Gastroesophageal sphincter (tissue), 4 donors: ENCODE measurements around the gene GALNT9. TPM values are rescaled to one million over a fixed set of nuclear protein-coding genes. Genes with fewer than 3 reads are reported as not detected.

Source experiments
- ATAC-seq: fragments of 150-250 bp; one replicate; pipeline ENCODE4 v1.9.1; 2016; ENCODE audit warnings: mild to moderate bottlenecking, moderate library complexity
- H3K27ac ChIP-seq, 4 donors: fragments of 200-600 bp; sonication (generic) in 3 of 4; 1 replicate in 3 of 4; 2 replicates in 1 of 4; pipeline ENCODE4 v1.5.1; 2016 to 2019
- H3K27me3 ChIP-seq: fragments of 200-600 bp; sonication (generic); one replicate; pipeline ENCODE4 v1.5.1; 2019
- H3K36me3 ChIP-seq, 2 donors: fragments of 200-600 bp; sonication (generic); one replicate each; pipeline ENCODE4 v1.5.1; 2019; ENCODE audit warnings: control low read depth in 1 of 2
- H3K4me1 ChIP-seq, 3 donors: fragments of 200-600 bp; sonication (generic); 1 replicate in 2 of 3; 2 replicates in 1 of 3; pipeline ENCODE4 v1.5.1; 2016 to 2019; ENCODE audit warnings: control low read depth in 2 of 3
- H3K4me3 ChIP-seq, 2 donors: fragments of 200-600 bp; sonication (generic); one replicate each; pipeline ENCODE4 v1.5.1; 2019; ENCODE audit warnings: mild to moderate bottlenecking in 1 of 2, moderate library complexity in 1 of 2
- H3K9me3 ChIP-seq, 3 donors: fragments of 200-600 bp; sonication (generic); one replicate each; pipeline ENCODE4 v1.5.1; 2017 to 2019; ENCODE audit warnings: control low read depth in 2 of 3
- CTCF ChIP-seq, 4 experiments: fragments of 200-600 bp in 2 of 4; fragments of 450-650 bp in 2 of 4; sonication (generic) in 1 of 4; IDR thresholded peaks; one replicate each; pipeline ENCODE4 v1.5.1; 2017 to 2019; ENCODE audit warnings: antibody characterized with exemption in 4 of 4, mild to moderate bottlenecking in 2 of 4, moderate library complexity in 2 of 4
- EP300 ChIP-seq: sonication (generic); formaldehyde crosslinking; IDR thresholded peaks from one replicate; pipeline ENCODE4 v1.6.1; 2017; ENCODE audit warnings: antibody characterized with exemption, mild to moderate bottlenecking
- POLR2A ChIP-seq, 2 donors: fragments of 450-650 bp; IDR thresholded peaks; one replicate each; pipeline ENCODE4 v1.6.1; 2017; ENCODE audit warnings: antibody characterized with exemption in 2 of 2, mild to moderate bottlenecking in 2 of 2, moderate library complexity in 1 of 2
- POLR2AphosphoS5 ChIP-seq: sonication (generic); formaldehyde crosslinking; IDR thresholded peaks from one replicate; pipeline ENCODE4 v1.6.1; 2017; ENCODE audit warnings: antibody characterized with exemption
- whole genome bisulfite sequencing, 2 donors: methylation state at CpG; one replicate each; pipeline ENCODE4 v1.1.5; 2018; ENCODE audit warnings: low coverage in 1 of 2; 5-methylcytosine and 5-hydroxymethylcytosine counted together
- total RNA-seq, 4 donors: library from RNA; depleted of rRNA; stranded (reverse); fragments of >200 nt; gene quantifications; one replicate each; pipeline ENCODE4 v1.1.0, GENCODE V29; 2016

Gene GALNT9
- total RNA-seq, 4 donors from 2014 or later = 2.0 TPM; not detected in 3

DNA sequence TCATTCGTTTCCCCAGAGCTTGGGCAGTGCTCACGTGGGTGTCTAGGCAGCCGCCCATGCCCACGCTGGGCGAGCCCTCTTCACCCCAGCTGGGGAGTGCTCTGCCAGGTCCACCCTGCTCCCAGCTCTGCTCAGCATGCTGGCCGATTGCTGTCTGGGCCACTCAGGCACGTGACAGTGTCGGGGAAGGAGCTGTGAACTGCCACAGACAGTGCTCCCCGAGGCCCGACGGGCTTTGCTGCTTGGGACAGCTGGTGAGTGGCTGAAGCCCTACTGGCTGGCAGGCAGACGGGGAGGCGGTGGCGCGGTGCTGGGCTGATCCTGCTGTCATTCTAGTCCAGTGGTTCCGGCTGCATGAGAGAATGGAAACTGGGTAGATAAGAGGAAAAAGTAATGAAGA, 169.4 kb downstream of the GALNT9 start:
- no peaks in the 10 kb centered on the region for H3K9me3 ChIP-seq
- H3K36me3 ChIP-seq = peaks cover 0 to 27% of the 10 kb centered on the region in 2 donors
- H3K4me3 ChIP-seq = no peak overlapping the region
- H3K27me3 ChIP-seq = peaks cover 39% of the 10 kb centered on the region
- no peak overlapping the region for H3K27ac ChIP-seq
- peaks cover 0 to 19% (median 8%) of the 10 kb centered on the region in 3 donors for H3K4me1 ChIP-seq
- ATAC-seq = no peak
- TF ChIP-seq POLR2A (IDR thresholded peaks at IDR 0.05) = no peak
- WGBS, 2 donors = 53% methylated on average over 3 of the region's 16 CpGs; no CpG with 5 or more reads in 1 of the 2 donors

GRCh38 chr12:132159555-132160003, 169.8 kb downstream of the GALNT9 start:
- TF ChIP-seq POLR2AphosphoS5 = no peak
- no peak for TF ChIP-seq CTCF (IDR thresholded peaks at IDR 0.05)
- TF ChIP-seq POLR2A (IDR thresholded peaks at IDR 0.05) = no peak
- no peak for TF ChIP-seq EP300
- H3K4me1 ChIP-seq = peaks cover 0 to 19% (median 8%) of the 10 kb centered on the region in 3 donors
- no peaks in the 10 kb centered on the region for H3K9me3 ChIP-seq
- no peak overlapping the region for H3K27ac ChIP-seq
- no peak for ATAC-seq
- WGBS, 2 donors = 70% methylated on average over 4 of the region's 14 CpGs; no CpG with 5 or more reads in 1 of the 2 donors
- no peak overlapping the region for H3K4me3 ChIP-seq
- H3K36me3 ChIP-seq = peaks cover 0 to 27% of the 10 kb centered on the region in 2 donors
- peaks cover 39% of the 10 kb centered on the region for H3K27me3 ChIP-seq

DNA sequence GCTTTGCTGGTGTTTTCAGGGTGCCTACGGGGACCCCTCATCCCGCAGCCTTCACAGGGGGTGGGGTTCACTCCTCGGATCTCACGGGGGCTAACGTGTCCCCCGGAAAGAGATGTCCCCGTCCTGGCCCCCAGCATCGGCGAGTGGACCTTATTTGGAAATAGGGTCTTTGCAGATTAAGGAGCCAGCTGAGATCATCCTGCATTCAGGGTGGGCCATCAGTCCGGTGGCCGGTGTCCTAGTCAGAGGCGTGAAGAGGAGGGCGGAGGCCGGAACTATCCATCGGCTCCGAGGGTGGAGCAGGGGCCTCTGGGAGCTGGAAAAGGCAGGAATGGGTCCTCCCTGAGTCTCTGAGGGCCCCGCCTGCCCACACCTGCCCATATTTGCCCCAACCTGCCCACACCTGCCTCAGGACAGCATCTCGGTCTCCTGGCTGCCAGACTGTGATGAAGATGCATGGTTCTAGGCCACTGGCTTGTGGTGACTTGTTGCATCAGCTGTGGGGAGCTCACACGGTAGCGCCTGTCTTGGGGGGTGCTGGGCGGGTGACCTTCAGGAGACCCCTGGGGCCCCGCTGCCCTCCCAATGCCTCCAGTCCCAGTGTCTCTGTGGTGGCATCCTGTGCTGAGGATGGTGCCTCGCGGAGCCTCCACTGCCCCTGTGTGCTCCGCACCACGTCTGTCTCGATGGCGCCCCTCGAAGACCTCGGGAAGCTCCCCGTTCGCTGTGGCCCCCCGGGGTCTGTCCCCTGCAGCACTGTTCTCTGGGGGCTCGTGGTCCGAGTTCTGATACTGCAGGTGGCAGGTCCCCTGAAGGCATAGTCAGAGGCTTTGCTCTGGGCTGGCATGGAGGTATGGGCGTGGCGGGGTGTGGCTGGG, 170.5 kb downstream of the GALNT9 start:
- Histone ChIP-seq H3K4me1 (peaks cover 0 to 26% (median 10%) of the 10 kb centered on the region in 3 donors), H3K27me3 (peaks cover 33% of the 10 kb centered on the region), H3K4me3 (no peak overlapping the region), H3K9me3 (no peaks in the 10 kb centered on the region), H3K36me3 (peaks cover 0 to 27% of the 10 kb centered on the region in 2 donors), H3K27ac (no peak overlapping the region)
- ATAC-seq = no peak
- TF ChIP-seq CTCF (IDR thresholded peaks at IDR 0.05) = no peak
- no peak for TF ChIP-seq POLR2AphosphoS5
- no peak for TF ChIP-seq POLR2A (IDR thresholded peaks at IDR 0.05)
- no peak for TF ChIP-seq EP300
- WGBS, 2 donors = 100% methylated on average over 3 of the region's 37 CpGs; no CpG with 5 or more reads in 1 of the 2 donors

DNA sequence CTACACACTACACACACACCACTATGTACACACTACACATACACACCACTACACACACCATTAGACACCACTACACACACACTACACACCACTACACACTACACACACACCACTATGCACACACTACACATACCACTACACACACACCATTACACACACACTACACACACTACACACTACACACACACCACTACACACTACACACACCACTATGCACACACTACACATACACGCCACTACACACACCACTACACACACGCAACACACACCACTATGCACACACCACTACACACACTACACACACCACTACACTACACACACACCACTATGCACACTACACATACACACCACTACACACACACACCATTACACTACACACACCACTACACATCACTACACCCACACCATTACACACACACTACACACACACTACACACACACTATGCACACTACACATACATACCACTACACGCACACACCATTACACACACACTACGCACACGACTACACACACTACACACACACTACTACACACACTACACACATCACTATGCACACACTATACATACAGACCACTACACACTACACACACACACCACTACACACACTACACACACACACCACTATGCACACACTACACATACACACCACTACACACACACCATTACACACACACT, 171.5 kb downstream of the GALNT9 start:
- Histone ChIP-seq H3K4me3 (no peak overlapping the region), H3K27ac (no peak overlapping the region), H3K9me3 (no peaks in the 10 kb centered on the region), H3K4me1 (peaks cover 0 to 22% (median 7%) of the 10 kb centered on the region in 3 donors), H3K36me3 (peaks cover 0 to 27% of the 10 kb centered on the region in 2 donors), H3K27me3 (peaks cover 22% of the 10 kb centered on the region)
- no peak for ATAC-seq
- TF ChIP-seq POLR2AphosphoS5 (no peak), EP300 (no peak), POLR2A (IDR thresholded peaks at IDR 0.05) (no peak), CTCF (IDR thresholded peaks at IDR 0.05) (no peak)
- WGBS, 2 donors = 89 to 91% methylated on average over 5 of the region's 5 CpGs

- peaks cover 11% of the 10 kb centered on the region for H3K27me3 ChIP-seq
- H3K36me3 ChIP-seq = peaks cover 0 to 35% of the 10 kb centered on the region in 2 donors
- ATAC-seq = no peak
- no peaks in the 10 kb centered on the region for H3K9me3 ChIP-seq
- TF ChIP-seq EP300 (no peak), POLR2AphosphoS5 (no peak), POLR2A (IDR thresholded peaks at IDR 0.05) (no peak), CTCF (IDR thresholded peaks at IDR 0.05) (no peak)
- no peak overlapping the region for H3K27ac ChIP-seq
- peaks cover 0 to 11% (median 5%) of the 10 kb centered on the region in 3 donors for H3K4me1 ChIP-seq
- 74 to 82% methylated on average over 8 of the region's 8 CpGs for WGBS, 2 donors
- no peak overlapping the region for H3K4me3 ChIP-seq
These were observed 172.6 kb downstream of the GALNT9 start for GRCh38 chr12:132156573-132157325.
